Loucy (cell line): ENCODE measurements around the gene HEG1.

Experiments used
- EZH2phosphoT487 ChIP-seq: fragments of 200-600 bp; IDR thresholded peaks from 2 replicates; pipeline ENCODE4 v1.6.1; 2018; ENCODE audit warnings: antibody characterized with exemption, mild to moderate bottlenecking, moderate library complexity, borderline replicate concordance
- TF ChIP-seq, protein P1 (sequence below): fragments of 200-600 bp; sonication (generic); conservative IDR thresholded peaks from 2 replicates; pipeline ENCODE4 v1.5.1; 2014; ENCODE audit warnings: mild to moderate bottlenecking, antibody characterized with exemption, low read length

- TF ChIP-seq, protein P1, sequence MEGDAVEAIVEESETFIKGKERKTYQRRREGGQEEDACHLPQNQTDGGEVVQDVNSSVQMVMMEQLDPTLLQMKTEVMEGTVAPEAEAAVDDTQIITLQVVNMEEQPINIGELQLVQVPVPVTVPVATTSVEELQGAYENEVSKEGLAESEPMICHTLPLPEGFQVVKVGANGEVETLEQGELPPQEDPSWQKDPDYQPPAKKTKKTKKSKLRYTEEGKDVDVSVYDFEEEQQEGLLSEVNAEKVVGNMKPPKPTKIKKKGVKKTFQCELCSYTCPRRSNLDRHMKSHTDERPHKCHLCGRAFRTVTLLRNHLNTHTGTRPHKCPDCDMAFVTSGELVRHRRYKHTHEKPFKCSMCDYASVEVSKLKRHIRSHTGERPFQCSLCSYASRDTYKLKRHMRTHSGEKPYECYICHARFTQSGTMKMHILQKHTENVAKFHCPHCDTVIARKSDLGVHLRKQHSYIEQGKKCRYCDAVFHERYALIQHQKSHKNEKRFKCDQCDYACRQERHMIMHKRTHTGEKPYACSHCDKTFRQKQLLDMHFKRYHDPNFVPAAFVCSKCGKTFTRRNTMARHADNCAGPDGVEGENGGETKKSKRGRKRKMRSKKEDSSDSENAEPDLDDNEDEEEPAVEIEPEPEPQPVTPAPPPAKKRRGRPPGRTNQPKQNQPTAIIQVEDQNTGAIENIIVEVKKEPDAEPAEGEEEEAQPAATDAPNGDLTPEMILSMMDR = no peak
- TF ChIP-seq EZH2phosphoT487 = no peak
Measured at GRCh38 chr3:125051715-125052581, 3.8 kb downstream of the HEG1 start.
